H1 (cell line): Measurements from ENCODE around the gene FOXN3. TPM values are rescaled to one million over a fixed set of nuclear protein-coding genes. Genes with fewer than 3 reads are reported as not detected.

Source experiments
- CBX5 ChIP-seq: fragments of 300-800, 300-1000 bp; sonication (generic); IDR thresholded peaks from 2 replicates; pipeline ENCODE4 v1.7.1; 2016; ENCODE audit warnings: antibody characterized with exemption, low read length, low read depth
- RFX5 ChIP-seq: IDR thresholded peaks from 2 replicates; pipeline ENCODE4 v1.6.1; 2011; ENCODE audit warnings: low read depth, low read length, improper control_type of control experiment, borderline replicate concordance
- SUZ12 ChIP-seq: fragments of 200-600 bp; sonication (generic); IDR thresholded peaks from 2 replicates; pipeline ENCODE4 v1.6.1; 2012; ENCODE audit warnings: mild to moderate bottlenecking, inconsistent platforms, low read length, moderate library complexity, mixed read lengths
- TEAD4 ChIP-seq: IDR thresholded peaks from 2 replicates; pipeline ENCODE4 v1.6.1; 2012; ENCODE audit warnings: low read depth, low read length, inconsistent platforms, mixed read lengths
- polyA plus RNA-seq, 7 experiments: library from polyadenylated mRNA; depleted of rRNA in 3 of 7; stranded (reverse) in 5 of 7; unstranded in 2 of 7; fragments of >200 nt in 5 of 7; fragments of 200-250 nt in 2 of 7; gene quantifications; 1 replicate in 5 of 7; 2 replicates in 1 of 7; 4 replicates in 1 of 7; pipeline versions ENCODE4 v1.2.1 to v1.2.3, GENCODE V29; 2011 to 2013; ENCODE audit warnings: missing spikeins in 2 of 7, mixed read lengths in 2 of 7
- total RNA-seq: library from RNA; stranded (reverse); fragmentation: NEBNext Ultra II Directional; extraction: Animal tissue kit (Norgen Biotek cat#: 25700); gene quantifications from 2 replicates; pipeline ENCODE4 v1.2.1, GENCODE V29; 2021
- TF ChIP-seq, protein P1 (sequence below): fragments of 300-600 bp; sonication (generic); IDR thresholded peaks from 2 replicates; pipeline ENCODE4 v1.7.1; 2012; ENCODE audit warnings: low read length, moderate library complexity, mild to moderate bottlenecking, inconsistent platforms; ENCODE audit not compliant: insufficient replicate concordance

FOXN3 gene
- total and polyA plus RNA-seq, 2 of the 8 experiments (the other 6 are each of a cell fraction or from before 2014, with no cell fraction given), result 52.6 to 178 TPM

DNA sequence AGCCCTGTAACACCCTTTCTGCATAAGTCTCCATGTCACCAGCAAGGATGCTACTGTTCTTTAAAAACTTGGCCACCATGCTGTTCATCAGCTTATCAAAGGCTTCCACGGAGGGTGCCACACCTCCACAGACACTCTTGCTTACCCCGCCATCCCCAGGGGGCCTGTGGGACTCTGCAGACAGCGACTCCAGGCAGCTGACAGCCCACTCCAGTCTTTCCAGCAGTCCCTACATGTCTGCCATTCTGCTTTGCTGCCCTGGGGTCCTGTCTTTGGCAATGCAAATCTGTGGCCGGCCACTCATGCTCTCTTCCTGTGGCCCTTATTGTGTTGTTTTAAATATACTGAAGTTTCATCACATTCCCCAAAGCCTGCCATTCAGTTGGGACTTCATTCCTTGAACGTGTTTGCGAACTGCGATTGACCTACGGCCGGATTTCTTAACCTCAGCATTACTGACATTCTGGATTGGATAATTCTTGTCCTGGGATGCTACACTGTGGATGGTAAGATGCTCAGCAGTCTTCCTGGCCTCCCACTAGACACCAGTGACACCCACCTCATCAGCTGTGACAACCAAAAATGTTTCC, 125.6 kb downstream of the FOXN3 start (continued):
- TF ChIP-seq, protein P1, sequence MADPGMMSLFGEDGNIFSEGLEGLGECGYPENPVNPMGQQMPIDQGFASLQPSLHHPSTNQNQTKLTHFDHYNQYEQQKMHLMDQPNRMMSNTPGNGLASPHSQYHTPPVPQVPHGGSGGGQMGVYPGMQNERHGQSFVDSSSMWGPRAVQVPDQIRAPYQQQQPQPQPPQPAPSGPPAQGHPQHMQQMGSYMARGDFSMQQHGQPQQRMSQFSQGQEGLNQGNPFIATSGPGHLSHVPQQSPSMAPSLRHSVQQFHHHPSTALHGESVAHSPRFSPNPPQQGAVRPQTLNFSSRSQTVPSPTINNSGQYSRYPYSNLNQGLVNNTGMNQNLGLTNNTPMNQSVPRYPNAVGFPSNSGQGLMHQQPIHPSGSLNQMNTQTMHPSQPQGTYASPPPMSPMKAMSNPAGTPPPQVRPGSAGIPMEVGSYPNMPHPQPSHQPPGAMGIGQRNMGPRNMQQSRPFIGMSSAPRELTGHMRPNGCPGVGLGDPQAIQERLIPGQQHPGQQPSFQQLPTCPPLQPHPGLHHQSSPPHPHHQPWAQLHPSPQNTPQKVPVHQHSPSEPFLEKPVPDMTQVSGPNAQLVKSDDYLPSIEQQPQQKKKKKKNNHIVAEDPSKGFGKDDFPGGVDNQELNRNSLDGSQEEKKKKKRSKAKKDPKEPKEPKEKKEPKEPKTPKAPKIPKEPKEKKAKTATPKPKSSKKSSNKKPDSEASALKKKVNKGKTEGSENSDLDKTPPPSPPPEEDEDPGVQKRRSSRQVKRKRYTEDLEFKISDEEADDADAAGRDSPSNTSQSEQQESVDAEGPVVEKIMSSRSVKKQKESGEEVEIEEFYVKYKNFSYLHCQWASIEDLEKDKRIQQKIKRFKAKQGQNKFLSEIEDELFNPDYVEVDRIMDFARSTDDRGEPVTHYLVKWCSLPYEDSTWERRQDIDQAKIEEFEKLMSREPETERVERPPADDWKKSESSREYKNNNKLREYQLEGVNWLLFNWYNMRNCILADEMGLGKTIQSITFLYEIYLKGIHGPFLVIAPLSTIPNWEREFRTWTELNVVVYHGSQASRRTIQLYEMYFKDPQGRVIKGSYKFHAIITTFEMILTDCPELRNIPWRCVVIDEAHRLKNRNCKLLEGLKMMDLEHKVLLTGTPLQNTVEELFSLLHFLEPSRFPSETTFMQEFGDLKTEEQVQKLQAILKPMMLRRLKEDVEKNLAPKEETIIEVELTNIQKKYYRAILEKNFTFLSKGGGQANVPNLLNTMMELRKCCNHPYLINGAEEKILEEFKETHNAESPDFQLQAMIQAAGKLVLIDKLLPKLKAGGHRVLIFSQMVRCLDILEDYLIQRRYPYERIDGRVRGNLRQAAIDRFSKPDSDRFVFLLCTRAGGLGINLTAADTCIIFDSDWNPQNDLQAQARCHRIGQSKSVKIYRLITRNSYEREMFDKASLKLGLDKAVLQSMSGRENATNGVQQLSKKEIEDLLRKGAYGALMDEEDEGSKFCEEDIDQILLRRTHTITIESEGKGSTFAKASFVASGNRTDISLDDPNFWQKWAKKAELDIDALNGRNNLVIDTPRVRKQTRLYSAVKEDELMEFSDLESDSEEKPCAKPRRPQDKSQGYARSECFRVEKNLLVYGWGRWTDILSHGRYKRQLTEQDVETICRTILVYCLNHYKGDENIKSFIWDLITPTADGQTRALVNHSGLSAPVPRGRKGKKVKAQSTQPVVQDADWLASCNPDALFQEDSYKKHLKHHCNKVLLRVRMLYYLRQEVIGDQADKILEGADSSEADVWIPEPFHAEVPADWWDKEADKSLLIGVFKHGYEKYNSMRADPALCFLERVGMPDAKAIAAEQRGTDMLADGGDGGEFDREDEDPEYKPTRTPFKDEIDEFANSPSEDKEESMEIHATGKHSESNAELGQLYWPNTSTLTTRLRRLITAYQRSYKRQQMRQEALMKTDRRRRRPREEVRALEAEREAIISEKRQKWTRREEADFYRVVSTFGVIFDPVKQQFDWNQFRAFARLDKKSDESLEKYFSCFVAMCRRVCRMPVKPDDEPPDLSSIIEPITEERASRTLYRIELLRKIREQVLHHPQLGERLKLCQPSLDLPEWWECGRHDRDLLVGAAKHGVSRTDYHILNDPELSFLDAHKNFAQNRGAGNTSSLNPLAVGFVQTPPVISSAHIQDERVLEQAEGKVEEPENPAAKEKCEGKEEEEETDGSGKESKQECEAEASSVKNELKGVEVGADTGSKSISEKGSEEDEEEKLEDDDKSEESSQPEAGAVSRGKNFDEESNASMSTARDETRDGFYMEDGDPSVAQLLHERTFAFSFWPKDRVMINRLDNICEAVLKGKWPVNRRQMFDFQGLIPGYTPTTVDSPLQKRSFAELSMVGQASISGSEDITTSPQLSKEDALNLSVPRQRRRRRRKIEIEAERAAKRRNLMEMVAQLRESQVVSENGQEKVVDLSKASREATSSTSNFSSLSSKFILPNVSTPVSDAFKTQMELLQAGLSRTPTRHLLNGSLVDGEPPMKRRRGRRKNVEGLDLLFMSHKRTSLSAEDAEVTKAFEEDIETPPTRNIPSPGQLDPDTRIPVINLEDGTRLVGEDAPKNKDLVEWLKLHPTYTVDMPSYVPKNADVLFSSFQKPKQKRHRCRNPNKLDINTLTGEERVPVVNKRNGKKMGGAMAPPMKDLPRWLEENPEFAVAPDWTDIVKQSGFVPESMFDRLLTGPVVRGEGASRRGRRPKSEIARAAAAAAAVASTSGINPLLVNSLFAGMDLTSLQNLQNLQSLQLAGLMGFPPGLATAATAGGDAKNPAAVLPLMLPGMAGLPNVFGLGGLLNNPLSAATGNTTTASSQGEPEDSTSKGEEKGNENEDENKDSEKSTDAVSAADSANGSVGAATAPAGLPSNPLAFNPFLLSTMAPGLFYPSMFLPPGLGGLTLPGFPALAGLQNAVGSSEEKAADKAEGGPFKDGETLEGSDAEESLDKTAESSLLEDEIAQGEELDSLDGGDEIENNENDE, result no peak
- TF ChIP-seq SUZ12 (no peak), TEAD4 (no peak), RFX5 (no peak), CBX5 (no peak)
